22Rv1 (cell line): ENCODE data around the gene TNS1.

Source experiments
- H3K27ac ChIP-seq: fragments of 450-650 bp; 2 replicates; pipeline ENCODE4 v1.5.1; 2017
- ZFX ChIP-seq: fragments of 450-650 bp; IDR thresholded peaks from 2 replicates; pipeline ENCODE4 v1.6.1; 2017; ENCODE audit warnings: antibody characterized with exemption, borderline replicate concordance
- TF ChIP-seq, protein P1 (sequence below): fragments of 450-650 bp; IDR thresholded peaks from 2 replicates; pipeline ENCODE4 v1.5.1; 2017; ENCODE audit warnings: mild to moderate bottlenecking

The TNS1 gene

GRCh38 chr2:217820091-217820819, 182.5 kb downstream of the TNS1 start:
- TF ChIP-seq, protein P1, sequence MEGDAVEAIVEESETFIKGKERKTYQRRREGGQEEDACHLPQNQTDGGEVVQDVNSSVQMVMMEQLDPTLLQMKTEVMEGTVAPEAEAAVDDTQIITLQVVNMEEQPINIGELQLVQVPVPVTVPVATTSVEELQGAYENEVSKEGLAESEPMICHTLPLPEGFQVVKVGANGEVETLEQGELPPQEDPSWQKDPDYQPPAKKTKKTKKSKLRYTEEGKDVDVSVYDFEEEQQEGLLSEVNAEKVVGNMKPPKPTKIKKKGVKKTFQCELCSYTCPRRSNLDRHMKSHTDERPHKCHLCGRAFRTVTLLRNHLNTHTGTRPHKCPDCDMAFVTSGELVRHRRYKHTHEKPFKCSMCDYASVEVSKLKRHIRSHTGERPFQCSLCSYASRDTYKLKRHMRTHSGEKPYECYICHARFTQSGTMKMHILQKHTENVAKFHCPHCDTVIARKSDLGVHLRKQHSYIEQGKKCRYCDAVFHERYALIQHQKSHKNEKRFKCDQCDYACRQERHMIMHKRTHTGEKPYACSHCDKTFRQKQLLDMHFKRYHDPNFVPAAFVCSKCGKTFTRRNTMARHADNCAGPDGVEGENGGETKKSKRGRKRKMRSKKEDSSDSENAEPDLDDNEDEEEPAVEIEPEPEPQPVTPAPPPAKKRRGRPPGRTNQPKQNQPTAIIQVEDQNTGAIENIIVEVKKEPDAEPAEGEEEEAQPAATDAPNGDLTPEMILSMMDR, result no peak
- TF ChIP-seq ZFX, result no peak
- no peak overlapping the region for H3K27ac ChIP-seq

GRCh38 chr2:217818293-217818850, 184.4 kb downstream of the TNS1 start:
- no peak overlapping the region for H3K27ac ChIP-seq
- no peak for TF ChIP-seq ZFX
- TF ChIP-seq, protein P1, result no peak

- TF ChIP-seq, protein P1, result no peak
- TF ChIP-seq ZFX, result no peak
- no peak overlapping the region for H3K27ac ChIP-seq
Measured at GRCh38 chr2:217817466-217818292, 185.1 kb downstream of the TNS1 start.

GRCh38 chr2:217816396-217816869, 186.4 kb downstream of the TNS1 start:
- TF ChIP-seq, protein P1, result no peak
- TF ChIP-seq ZFX, result no peak

GRCh38 chr2:217813828-217814227, 189.0 kb downstream of the TNS1 start:
- no peak overlapping the region for H3K27ac ChIP-seq
- no peak for TF ChIP-seq ZFX
- TF ChIP-seq, protein P1, result no peak

More at GRCh38 chr2:217816396-217816869, 186.4 kb downstream of the TNS1 start:
- H3K27ac ChIP-seq, result no peak overlapping the region

DNA sequence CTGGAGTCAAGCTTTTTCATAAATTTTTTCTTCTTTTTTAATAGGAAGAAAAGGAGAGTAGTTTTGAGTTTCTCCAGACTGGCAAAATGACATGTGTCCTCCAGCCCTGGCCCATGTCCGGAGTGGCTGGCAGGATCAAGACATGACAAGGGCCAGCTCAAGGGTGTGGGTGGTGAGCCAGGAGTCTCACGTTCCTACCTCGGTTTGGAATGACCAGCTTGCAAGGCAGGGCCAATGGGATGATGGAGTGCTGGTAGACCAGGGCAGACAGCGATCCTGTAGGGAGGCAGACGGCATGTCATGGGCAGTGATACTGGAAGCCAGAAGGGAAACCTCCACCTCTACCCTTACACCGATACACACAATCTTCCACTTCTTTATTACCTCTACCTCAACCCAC, 190.6 kb downstream of the TNS1 start:
- H3K27ac ChIP-seq, result no peak overlapping the region
- no peak for TF ChIP-seq ZFX
- TF ChIP-seq, protein P1, result no peak
